H7 (cell line): ENCODE measurements around the gene PTPRD. TPM values are rescaled to one million over a fixed set of nuclear protein-coding genes. Genes with fewer than 3 reads are reported as not detected.

ENCODE experiments used
- DNase-seq: peaks from one replicate; pipeline ENCODE4 v3.0.0; 2012
- H3K27me3 ChIP-seq: 2 replicates; pipeline ENCODE4 v1.6.0; 2011; ENCODE audit warnings: mild to moderate bottlenecking, low read length; ENCODE audit not compliant: control insufficient read depth, insufficient read depth
- H3K36me3 ChIP-seq: replicated peaks from 2 replicates; pipeline ENCODE4 v1.5.1; 2011; ENCODE audit warnings: low read length; ENCODE audit not compliant: control insufficient read depth, insufficient read depth
- H3K4me3 ChIP-seq: 2 replicates; pipeline ENCODE4 v1.5.1; 2011; ENCODE audit warnings: low read depth, mild to moderate bottlenecking, control low read depth, low read length, moderate library complexity; ENCODE audit not compliant: insufficient read depth
- total RNA-seq: library from RNA; depleted of rRNA; stranded (reverse); fragments of >200 nt; shearing (Covaris generic); gene quantifications from 2 replicates; pipeline ENCODE4 v1.2.3, GENCODE V29; 2014

The PTPRD gene
- total RNA-seq, 1 experiment from 2014 or later, result 21.5 TPM

- Histone ChIP-seq H3K36me3 (no peaks in the 10 kb centered on the region), H3K27me3 (no peaks in the 10 kb centered on the region), H3K4me3 (no peak overlapping the region)
- DNase-seq, result no peak
These were observed 2238.3 kb downstream of the PTPRD start for GRCh38 chr9:8374471-8374870.

- Histone ChIP-seq H3K36me3 (no peaks in the 10 kb centered on the region), H3K4me3 (no peak overlapping the region), H3K27me3 (no peaks in the 10 kb centered on the region)
- no peak for DNase-seq
These were observed 2241.1 kb downstream of the PTPRD start for GRCh38 chr9:8371686-8372085.

- H3K36me3 ChIP-seq, result no peaks in the 10 kb centered on the region
- no peak for DNase-seq
- H3K27me3 ChIP-seq, result no peaks in the 10 kb centered on the region
- no peak overlapping the region for H3K4me3 ChIP-seq
These were observed 2246.5 kb downstream of the PTPRD start for GRCh38 chr9:8366161-8366926.

- no peaks in the 10 kb centered on the region for H3K36me3 ChIP-seq
- DNase-seq, result no peak
- H3K4me3 ChIP-seq, result no peak overlapping the region
- no peaks in the 10 kb centered on the region for H3K27me3 ChIP-seq
These were observed 2247.2 kb downstream of the PTPRD start for GRCh38 chr9:8365466-8366160.

GRCh38 chr9:8365029-8365428, 2247.8 kb downstream of the PTPRD start:
- Histone ChIP-seq H3K27me3 (no peaks in the 10 kb centered on the region), H3K36me3 (no peaks in the 10 kb centered on the region), H3K4me3 (no peak overlapping the region)
- DNase-seq, result no peak

GRCh38 chr9:8364026-8364752, 2248.6 kb downstream of the PTPRD start:
- no peaks in the 10 kb centered on the region for H3K27me3 ChIP-seq
- no peaks in the 10 kb centered on the region for H3K36me3 ChIP-seq
- no peak for DNase-seq
- no peak overlapping the region for H3K4me3 ChIP-seq

- DNase-seq, result no peak
- Histone ChIP-seq H3K27me3 (no peaks in the 10 kb centered on the region), H3K4me3 (no peak overlapping the region), H3K36me3 (no peaks in the 10 kb centered on the region)
These were observed 2250.6 kb downstream of the PTPRD start for GRCh38 chr9:8362250-8362649.

GRCh38 chr9:8361364-8361763, 2251.4 kb downstream of the PTPRD start:
- Histone ChIP-seq H3K27me3 (no peaks in the 10 kb centered on the region), H3K4me3 (no peak overlapping the region), H3K36me3 (no peaks in the 10 kb centered on the region)
- no peak for DNase-seq

- Histone ChIP-seq H3K36me3 (no peaks in the 10 kb centered on the region), H3K27me3 (no peaks in the 10 kb centered on the region), H3K4me3 (no peak overlapping the region)
- no peak for DNase-seq
These were observed 2256.4 kb downstream of the PTPRD start for GRCh38 chr9:8356406-8356805.

- no peaks in the 10 kb centered on the region for H3K36me3 ChIP-seq
- no peaks in the 10 kb centered on the region for H3K27me3 ChIP-seq
- H3K4me3 ChIP-seq, result no peak overlapping the region
- DNase-seq, result no peak
These were observed 2261.4 kb downstream of the PTPRD start for GRCh38 chr9:8351436-8351835.

- Histone ChIP-seq H3K36me3 (no peaks in the 10 kb centered on the region), H3K4me3 (no peak overlapping the region), H3K27me3 (no peaks in the 10 kb centered on the region)
- no peak for DNase-seq
These were observed 2262.9 kb downstream of the PTPRD start for GRCh38 chr9:8349901-8350300.

- no peak overlapping the region for H3K4me3 ChIP-seq
- H3K36me3 ChIP-seq, result no peaks in the 10 kb centered on the region
- no peak for DNase-seq
- H3K27me3 ChIP-seq, result no peaks in the 10 kb centered on the region
These were observed 2263.4 kb downstream of the PTPRD start for GRCh38 chr9:8349376-8349775.

- DNase-seq, result no peak
- H3K36me3 ChIP-seq, result no peaks in the 10 kb centered on the region
- no peaks in the 10 kb centered on the region for H3K27me3 ChIP-seq
- no peak overlapping the region for H3K4me3 ChIP-seq
These were observed 2264.0 kb downstream of the PTPRD start for GRCh38 chr9:8348756-8349155.

- no peak overlapping the region for H3K4me3 ChIP-seq
- DNase-seq, result no peak
- H3K27me3 ChIP-seq, result no peaks in the 10 kb centered on the region
- no peaks in the 10 kb centered on the region for H3K36me3 ChIP-seq
These were observed 2266.5 kb downstream of the PTPRD start for GRCh38 chr9:8346296-8346695.
